ENCODE results near the gene PLCL1.
"Not testable (repeated sequence)": the region's sequence is repeated elsewhere in the genome, so short reads cannot be mapped to it uniquely, and the experiment has no call there.

PLCL1 gene

GRCh38 chr2:198178766-198179165 lies 374.4 kb downstream of the PLCL1 start:
- DNase-seq (ENCODE audit: low spot score), result no peak

- DNase-seq (ENCODE audit: low spot score), result no peak
These were observed 381.9 kb downstream of the PLCL1 start for GRCh38 chr2:198186257-198186656.

- no peak for DNase-seq (ENCODE audit: low spot score)
These were observed 383.4 kb downstream of the PLCL1 start for GRCh38 chr2:198187841-198188240.

- DNase-seq (ENCODE audit: low spot score), result no peak
These were observed 384.6 kb downstream of the PLCL1 start for GRCh38 chr2:198188982-198189381.

GRCh38 chr2:198191651-198192050 lies 387.3 kb downstream of the PLCL1 start:
- DNase-seq (ENCODE audit: low spot score), result no peak

GRCh38 chr2:198196556-198196955 lies 392.2 kb downstream of the PLCL1 start:
- not testable (repeated sequence) for DNase-seq (ENCODE audit: low spot score)
